MCF 10A (cell line): ENCODE results near the gene KCNK7. TPM values are rescaled to one million over a fixed set of nuclear protein-coding genes. Genes with fewer than 3 reads are reported as not detected.

Experiments
- BruUV-seq: library from RNA; stranded (reverse); fragments of 400-500 nt; replicated peaks from 2 replicates; lab custom pipeline; 2021; lab: Mats Ljungman, UMichigan
- CTCF ChIA-PET: fragments of 300-600 bp; sonication (Branson Sonifier 250); formaldehyde crosslinking; extraction: SDS; loops from one replicate; lab custom pipeline; 2021; ENCODE audit warnings: antibody characterized with exemption, inconsistent platforms; lab: Yijun Ruan, JAX
- POLR2A ChIA-PET: fragments of 300-600, 350-650 bp; sonication (Branson Sonifier 250); formaldehyde crosslinking; extraction: SDS; loops from one replicate; lab custom pipeline; 2020; ENCODE audit warnings: antibody characterized with exemption, inconsistent platforms; lab: Yijun Ruan, JAX
- DNase-seq: peaks from one replicate; pipeline ENCODE4 v3.0.0-alpha.2; 2018; ENCODE audit not compliant: unreplicated experiment
- H3K27ac Mint-ChIP-seq: one replicate; pipeline ENCODE4 v1.8.0; 2022; ENCODE audit warnings: mild to moderate bottlenecking, low read depth, mixed read lengths; ENCODE audit not compliant: unreplicated experiment
- H3K27me3 Mint-ChIP-seq: one replicate; pipeline ENCODE4 v1.8.0; 2022; ENCODE audit warnings: mixed read lengths; ENCODE audit not compliant: insufficient read depth, unreplicated experiment
- H3K36me3 Mint-ChIP-seq: one replicate; pipeline ENCODE4 v1.8.0; 2022; ENCODE audit warnings: mild to moderate bottlenecking, moderate library complexity, mixed read lengths; ENCODE audit not compliant: insufficient read depth, unreplicated experiment
- H3K4me1 Mint-ChIP-seq: one replicate; pipeline ENCODE4 v1.8.0; 2022; ENCODE audit warnings: mixed read lengths; ENCODE audit not compliant: insufficient read depth, unreplicated experiment
- H3K4me3 Mint-ChIP-seq: one replicate; pipeline ENCODE4 v1.8.0; 2022; ENCODE audit warnings: mild to moderate bottlenecking, moderate library complexity, mixed read lengths; ENCODE audit not compliant: unreplicated experiment
- H3K9me3 Mint-ChIP-seq: one replicate; pipeline ENCODE4 v1.8.0; 2022; ENCODE audit warnings: mixed read lengths; ENCODE audit not compliant: unreplicated experiment
- intact Hi-C: fragments of 100-400 bp; cut with micrococcal nuclease; formaldehyde crosslinking; loops from 2 replicates; pipeline ENCODE4 v1.14.1; 2022
- total RNA-seq: library from RNA; stranded (reverse); gene quantifications from 2 replicates; pipeline ENCODE4 v1.2.3, GENCODE V29; 2022
- TF ChIP-seq, protein P1 (sequence below): fragments of 200-600 bp; IDR thresholded peaks from one replicate; pipeline ENCODE4 v1.8.0; 2022; ENCODE audit warnings: antibody characterized with exemption, mild to moderate bottlenecking; ENCODE audit not compliant: unreplicated experiment

Gene KCNK7
- total RNA-seq, 1 experiment from 2014 or later: not detected

- TF ChIP-seq, protein P1, sequence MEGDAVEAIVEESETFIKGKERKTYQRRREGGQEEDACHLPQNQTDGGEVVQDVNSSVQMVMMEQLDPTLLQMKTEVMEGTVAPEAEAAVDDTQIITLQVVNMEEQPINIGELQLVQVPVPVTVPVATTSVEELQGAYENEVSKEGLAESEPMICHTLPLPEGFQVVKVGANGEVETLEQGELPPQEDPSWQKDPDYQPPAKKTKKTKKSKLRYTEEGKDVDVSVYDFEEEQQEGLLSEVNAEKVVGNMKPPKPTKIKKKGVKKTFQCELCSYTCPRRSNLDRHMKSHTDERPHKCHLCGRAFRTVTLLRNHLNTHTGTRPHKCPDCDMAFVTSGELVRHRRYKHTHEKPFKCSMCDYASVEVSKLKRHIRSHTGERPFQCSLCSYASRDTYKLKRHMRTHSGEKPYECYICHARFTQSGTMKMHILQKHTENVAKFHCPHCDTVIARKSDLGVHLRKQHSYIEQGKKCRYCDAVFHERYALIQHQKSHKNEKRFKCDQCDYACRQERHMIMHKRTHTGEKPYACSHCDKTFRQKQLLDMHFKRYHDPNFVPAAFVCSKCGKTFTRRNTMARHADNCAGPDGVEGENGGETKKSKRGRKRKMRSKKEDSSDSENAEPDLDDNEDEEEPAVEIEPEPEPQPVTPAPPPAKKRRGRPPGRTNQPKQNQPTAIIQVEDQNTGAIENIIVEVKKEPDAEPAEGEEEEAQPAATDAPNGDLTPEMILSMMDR: no peak
- Mint-ChIP-seq H3K27me3 (no peaks in the 10 kb centered on the region), H3K9me3 (no peaks in the 10 kb centered on the region), H3K4me3 (no peak overlapping the region), H3K4me1 (peaks cover 6% of the 10 kb centered on the region), H3K36me3 (peaks cover 53% of the 10 kb centered on the region), H3K27ac (no peak overlapping the region)
- POLR2A ChIA-PET: no interaction called here
- no peak for DNase-seq
- no TSS peak for BruUV-seq
- intact Hi-C loops: no loop called here
- CTCF ChIA-PET: no interaction called here
These were observed 38.5 kb upstream of the KCNK7 start for GRCh38 chr11:65634109-65634436.

DNA sequence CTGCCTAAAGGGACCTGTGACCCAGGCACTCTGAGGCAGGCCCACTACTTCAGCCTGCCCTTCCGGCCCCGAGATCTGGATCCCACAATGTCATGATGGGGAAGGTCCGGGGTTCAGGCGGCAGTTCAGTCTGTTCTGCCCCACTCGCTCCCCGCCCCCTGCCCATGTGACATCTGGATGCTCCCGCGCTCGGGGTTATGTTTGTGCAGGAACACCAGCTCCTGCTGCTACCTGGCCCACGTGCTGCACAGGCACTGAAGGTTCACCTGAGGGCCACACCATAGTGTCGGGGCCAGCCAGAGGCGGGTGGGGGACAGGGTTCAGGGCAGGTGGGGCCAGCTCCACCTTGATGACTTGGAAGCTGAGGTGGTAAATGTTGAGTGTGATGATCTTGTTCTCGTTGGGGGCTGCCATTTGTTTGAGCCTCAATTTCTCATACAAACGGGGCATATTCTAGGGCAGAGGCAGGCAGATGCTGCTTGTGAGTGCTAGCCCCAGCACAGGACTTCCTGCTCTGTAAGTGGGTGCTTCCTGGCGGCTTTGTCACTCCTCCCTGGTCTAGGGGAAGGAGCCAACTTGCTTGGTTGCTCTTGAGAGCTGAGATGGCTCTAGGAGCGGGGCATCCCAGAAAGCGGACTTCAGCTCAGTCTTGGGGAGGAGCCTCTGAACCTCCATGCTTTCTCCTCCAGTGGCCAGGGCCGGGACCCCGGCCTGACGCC lies 37.9 kb upstream of the KCNK7 start:
- POLR2A ChIA-PET: interaction anchor here (0.9 to 1.4 kb wide), 3 partner anchors 10 to 16 kb away, joined by 3 to 4 read pairs (median 3); no protein-coding TSS in a partner anchor
- H3K27ac Mint-ChIP-seq: no peak overlapping the region
- no TSS peak for BruUV-seq
- peaks cover under 1% of the 10 kb centered on the region for H3K4me1 Mint-ChIP-seq
- intact Hi-C loops: no loop called here
- H3K36me3 Mint-ChIP-seq: peaks cover 53% of the 10 kb centered on the region
- no peak overlapping the region for H3K4me3 Mint-ChIP-seq
- no peak for DNase-seq
- CTCF ChIA-PET: no interaction called here
- H3K27me3 Mint-ChIP-seq: no peaks in the 10 kb centered on the region
- no peaks in the 10 kb centered on the region for H3K9me3 Mint-ChIP-seq
- TF ChIP-seq, protein P1: no peak

- Mint-ChIP-seq H3K27me3 (no peaks in the 10 kb centered on the region), H3K4me3 (no peak overlapping the region), H3K4me1 (no peaks in the 10 kb centered on the region), H3K27ac (no peak overlapping the region), H3K36me3 (peaks cover 33% of the 10 kb centered on the region), H3K9me3 (no peaks in the 10 kb centered on the region)
- POLR2A ChIA-PET: interaction anchor here (0.6 kb wide), 1 partner anchor 16 kb away, joined by 4 read pairs; the partner anchor contains the start of gene MAP3K11
- no peak for DNase-seq
- intact Hi-C loops: no loop called here
- TF ChIP-seq, protein P1: no peak
- CTCF ChIA-PET: no interaction called here
- BruUV-seq: no TSS peak
These were observed 34.6 kb upstream of the KCNK7 start for GRCh38 chr11:65630215-65630614.

DNA sequence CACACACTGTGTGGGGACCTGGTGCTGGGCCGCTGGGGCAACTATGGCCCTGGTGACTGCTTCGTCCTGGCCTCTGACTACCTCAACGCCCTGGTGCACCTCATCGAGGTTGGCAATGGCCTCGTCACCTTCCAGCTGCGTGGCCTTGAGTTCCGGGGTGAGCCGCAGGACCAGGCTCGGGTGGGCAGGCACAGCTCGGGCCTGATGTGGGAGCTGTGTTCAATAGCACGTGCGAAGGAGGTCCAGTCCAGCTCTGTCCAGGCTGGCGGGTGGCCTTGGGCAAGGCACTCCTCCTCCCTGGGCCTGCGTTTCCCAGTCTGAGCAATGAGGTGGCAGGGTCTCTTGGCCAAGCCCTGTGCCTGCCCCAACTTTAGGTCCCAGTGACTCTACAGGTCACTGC lies 34.0 kb upstream of the KCNK7 start:
- Mint-ChIP-seq H3K27ac (no peak overlapping the region), H3K36me3 (peaks cover 30% of the 10 kb centered on the region), H3K27me3 (no peaks in the 10 kb centered on the region), H3K4me1 (no peaks in the 10 kb centered on the region), H3K4me3 (no peak overlapping the region), H3K9me3 (no peaks in the 10 kb centered on the region)
- ChIA-PET CTCF (interaction anchor here (0.7 kb wide), 1 partner anchor 449 kb away, joined by 3 read pairs; no protein-coding TSS in a partner anchor), POLR2A (interaction anchor here (0.6 to 1.5 kb wide), 3 partner anchors 16 to 37 kb away, joined by 3 to 5 read pairs (median 4); partner anchors contain the start of gene MAP3K11)
- intact Hi-C loops: no loop called here
- no TSS peak for BruUV-seq
- DNase-seq: no peak
- TF ChIP-seq, protein P1: no peak
